ENCODE data around the gene ALDH1A3.
A peak's percentile ranks its signal among the peaks of the same experiment; 100 is the strongest.

Gene ALDH1A3

DNA sequence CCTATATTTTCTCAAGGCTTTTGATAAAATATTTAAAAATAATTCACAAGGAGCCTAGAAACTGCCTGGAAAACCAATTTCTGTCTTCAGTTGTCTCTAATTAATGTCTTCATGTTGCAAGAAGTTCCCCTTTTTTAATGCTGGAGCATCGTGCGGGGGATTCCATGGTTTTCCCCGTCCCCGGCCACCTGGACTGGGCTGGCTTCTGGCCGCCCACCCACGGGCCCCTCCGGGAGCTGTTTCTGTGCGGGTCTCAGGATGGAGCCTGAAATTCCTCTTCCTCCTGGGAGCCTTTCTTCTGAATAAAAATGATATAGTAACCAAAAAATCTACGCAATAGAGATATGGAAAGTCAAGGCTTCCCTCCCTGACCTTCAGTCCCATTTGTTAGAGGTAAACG is 31.5 kb downstream of the ALDH1A3 start:
- H3K27me3 Mint-ChIP-seq = peaks cover 9 to 17% of the 10 kb centered on the region in 2 donors
- no peaks in the 10 kb centered on the region for H3K4me1 Mint-ChIP-seq
- peaks cover 10 to 19% of the 10 kb centered on the region in 2 donors for H3K36me3 Mint-ChIP-seq
- H3K9me3 Mint-ChIP-seq = peaks cover 0 to 3% of the 10 kb centered on the region in 2 donors
- no peak overlapping the region for H3K27ac Mint-ChIP-seq
- DNase-seq = no peak
- no peak for ATAC-seq (replicated peaks)
- no peak overlapping the region for H3K4me3 Mint-ChIP-seq

DNA sequence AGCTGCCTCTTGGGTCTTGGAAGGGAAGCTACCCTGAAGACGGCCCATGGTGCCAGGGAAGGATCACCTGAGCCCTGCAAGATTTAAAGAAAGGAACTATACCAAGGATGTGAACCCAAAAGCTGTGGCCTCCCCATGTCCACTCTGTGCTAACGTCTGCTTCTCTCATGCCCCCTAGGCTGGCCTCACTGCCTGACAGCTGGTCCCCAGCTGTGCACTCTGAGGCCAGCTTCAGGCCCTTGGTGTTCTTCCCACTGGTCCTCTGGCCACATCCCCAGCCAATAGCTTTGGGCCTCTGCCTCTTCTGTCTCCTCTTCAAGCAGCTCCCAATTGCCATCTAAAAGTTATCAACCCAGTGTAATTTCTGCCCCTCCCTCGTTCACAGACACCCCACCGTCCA is 34.3 kb downstream of the ALDH1A3 start:
- Mint-ChIP-seq H3K27ac (no peak overlapping the region), H3K36me3 (peaks cover 10 to 19% of the 10 kb centered on the region in 2 donors), H3K4me1 (peaks cover 7 to 13% of the 10 kb centered on the region in 2 donors), H3K9me3 (peaks cover 0 to 3% of the 10 kb centered on the region in 2 donors), H3K4me3 (no peak overlapping the region), H3K27me3 (peaks cover 9 to 17% of the 10 kb centered on the region in 2 donors)
- DNase-seq = no peak
- ATAC-seq (replicated peaks) = no peak

DNA sequence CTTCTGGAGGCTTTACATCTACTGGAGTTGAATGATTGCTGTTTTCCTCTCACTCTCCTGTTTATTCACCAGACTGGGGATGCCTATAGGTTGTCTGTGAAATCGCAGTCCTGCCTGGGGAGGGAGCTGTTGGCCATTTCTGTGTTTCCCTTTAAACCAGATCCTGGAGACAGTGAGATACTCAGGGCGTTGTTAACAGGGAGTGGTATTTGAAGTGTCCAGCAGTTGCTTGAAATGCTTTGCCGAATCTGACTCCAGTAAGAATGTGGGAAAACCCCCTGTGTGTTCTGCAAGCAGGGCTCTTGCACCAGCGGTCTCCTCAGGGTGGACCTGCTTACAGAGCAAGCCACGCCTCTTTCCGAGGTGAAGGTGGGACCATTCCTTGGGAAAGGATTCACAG is 35.2 kb downstream of the ALDH1A3 start:
- DNase-seq (no peak), ATAC-seq (replicated peaks) (no peak)
- Mint-ChIP-seq H3K9me3 (peaks cover 0 to 3% of the 10 kb centered on the region in 2 donors), H3K36me3 (peaks cover 10 to 19% of the 10 kb centered on the region in 2 donors), H3K4me3 (no peak overlapping the region), H3K4me1 (peaks cover 7 to 14% of the 10 kb centered on the region in 2 donors), H3K27me3 (peaks cover 3 to 11% of the 10 kb centered on the region in 2 donors), H3K27ac (no peak overlapping the region)

GRCh38 chr15:100918034-100918689 is 38.5 kb downstream of the ALDH1A3 start:
- H3K4me3 Mint-ChIP-seq = peak overlapping the region; percentile 94 to 95
- H3K27me3 Mint-ChIP-seq = peaks cover 0 to 8% of the 10 kb centered on the region in 2 donors
- peak overlapping the region; percentile 93 for H3K27ac Mint-ChIP-seq
- DNase-seq = peak; percentile 77
- H3K36me3 Mint-ChIP-seq = peaks cover 6 to 18% of the 10 kb centered on the region in 2 donors
- peaks cover 32 to 47% of the 10 kb centered on the region in 2 donors for H3K4me1 Mint-ChIP-seq
- H3K9me3 Mint-ChIP-seq = peaks cover 0 to 3% of the 10 kb centered on the region in 2 donors
- ATAC-seq (replicated peaks) = peak; percentile 81 to 82

DNA sequence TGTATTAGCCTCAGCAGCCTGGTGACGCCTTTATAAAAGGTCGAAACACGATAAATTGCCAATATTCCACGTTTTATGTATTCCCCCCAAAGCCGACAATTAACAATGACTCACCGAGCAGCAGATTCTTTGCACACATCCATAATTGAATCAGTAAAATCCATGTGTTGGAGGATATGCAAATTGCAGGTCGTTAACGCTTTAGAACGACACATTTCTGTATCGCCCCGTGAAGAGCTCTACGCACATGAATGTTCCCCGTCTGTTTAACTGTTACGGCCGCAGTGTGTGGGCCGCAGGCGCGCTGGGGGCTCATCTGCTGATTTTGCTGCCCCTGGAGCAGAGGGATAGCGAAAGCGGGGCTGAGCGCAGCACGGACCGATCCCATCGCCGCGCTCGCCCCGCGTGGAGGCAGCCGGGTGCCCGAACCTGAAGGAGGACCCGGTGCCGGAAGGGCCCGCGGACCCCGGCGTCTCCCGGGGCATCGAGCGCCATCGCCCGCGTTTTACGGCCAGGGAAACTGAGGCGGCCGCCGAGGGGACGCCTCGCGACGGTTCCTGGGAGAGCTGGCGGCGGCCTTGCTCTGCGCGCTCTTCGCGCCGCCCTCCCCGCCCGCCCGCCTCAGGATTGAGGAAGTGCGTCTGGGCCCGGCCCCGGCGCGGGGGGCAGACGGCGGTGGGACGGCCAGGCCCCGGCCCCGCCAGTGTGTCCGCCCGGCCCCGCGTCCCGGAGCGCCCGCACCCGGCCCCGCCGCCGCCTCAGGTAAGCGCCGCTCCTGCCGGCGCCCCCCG is 39.3 kb downstream of the ALDH1A3 start, which contains the start of gene LRRK1:
Gene LRRK1 (plus strand): TSS at position 668 of the 791 bp plus-strand sequence. CDS start 5,276 bp downstream, outside the sequence.
- Mint-ChIP-seq H3K9me3 (no peaks in the 10 kb centered on the region), H3K36me3 (peaks cover 5 to 13% of the 10 kb centered on the region in 2 donors), H3K27me3 (peaks cover 0 to 8% of the 10 kb centered on the region in 2 donors), H3K4me3 (peak within 1 kb of the TSS; percentile 94 to 95), H3K4me1 (peaks cover 35 to 53% of the 10 kb centered on the region in 2 donors), H3K27ac (peak within 1 kb of the TSS; percentile 93)
- ATAC-seq (replicated peaks) (peak; percentile 54 to 55), DNase-seq (peak; percentile 35)

- Mint-ChIP-seq H3K36me3 (peaks cover 12 to 15% of the 10 kb centered on the region in 2 donors), H3K27me3 (no peaks in the 10 kb centered on the region), H3K4me3 (peak overlapping the region; percentile 89 to 93), H3K4me1 (peaks cover 40 to 60% of the 10 kb centered on the region in 2 donors), H3K27ac (peak overlapping the region; percentile 69), H3K9me3 (no peaks in the 10 kb centered on the region)
- DNase-seq = no peak
- ATAC-seq (replicated peaks) = peak; percentile 19 to 23
These were observed 40.1 kb downstream of the ALDH1A3 start for GRCh38 chr15:100919481-100920405.

DNA sequence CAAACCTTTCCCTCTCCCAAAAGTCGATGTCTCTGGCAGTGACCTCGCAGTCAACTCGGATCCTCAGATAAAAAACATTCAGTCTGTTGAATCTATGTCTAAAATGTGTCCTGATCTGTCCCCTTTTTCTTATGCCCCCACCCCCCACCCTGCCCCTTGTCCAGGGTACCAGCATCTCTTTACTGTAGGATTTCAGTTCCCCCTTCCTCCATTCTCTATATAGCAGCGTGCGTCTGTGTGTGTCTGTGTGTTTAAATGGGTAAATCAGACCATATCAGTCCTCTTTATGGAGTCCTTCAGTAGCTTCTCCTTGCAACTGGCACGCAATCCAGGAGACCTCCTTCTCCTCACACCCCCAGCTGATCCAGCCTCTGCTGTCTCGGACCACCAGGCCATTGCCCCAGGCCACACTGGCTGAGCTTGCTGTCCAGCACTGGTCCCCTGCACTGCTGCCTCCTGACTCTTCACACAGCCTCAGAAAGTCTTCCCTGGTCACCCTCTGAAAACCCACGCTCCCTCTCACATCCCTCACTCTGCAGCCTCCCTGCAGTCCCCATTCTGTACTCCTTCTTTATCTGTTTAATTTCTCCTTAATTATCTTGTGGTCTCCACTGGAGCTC is 41.0 kb downstream of the ALDH1A3 start:
- H3K27me3 Mint-ChIP-seq = no peaks in the 10 kb centered on the region
- peak; percentile 27 to 33 for ATAC-seq (replicated peaks)
- peaks cover 40 to 60% of the 10 kb centered on the region in 2 donors for H3K4me1 Mint-ChIP-seq
- H3K9me3 Mint-ChIP-seq = no peaks in the 10 kb centered on the region
- peaks cover 15 to 19% of the 10 kb centered on the region in 2 donors for H3K36me3 Mint-ChIP-seq
- DNase-seq = no peak
- no peak overlapping the region for H3K27ac Mint-ChIP-seq
- H3K4me3 Mint-ChIP-seq = peak overlapping the region; percentile 89 to 93

- peaks cover 28 to 35% of the 10 kb centered on the region in 2 donors for H3K36me3 Mint-ChIP-seq
- no peaks in the 10 kb centered on the region for H3K9me3 Mint-ChIP-seq
- peak; percentile 10 to 21 for ATAC-seq (replicated peaks)
- peak overlapping the region; percentile 90 for H3K27ac Mint-ChIP-seq
- H3K4me3 Mint-ChIP-seq = peak overlapping the region; percentile 78 to 82
- H3K4me1 Mint-ChIP-seq = peaks cover 50 to 64% of the 10 kb centered on the region in 2 donors
- no peaks in the 10 kb centered on the region for H3K27me3 Mint-ChIP-seq
- DNase-seq = no peak
These were observed 42.8 kb downstream of the ALDH1A3 start for GRCh38 chr15:100922192-100923040.

DNA sequence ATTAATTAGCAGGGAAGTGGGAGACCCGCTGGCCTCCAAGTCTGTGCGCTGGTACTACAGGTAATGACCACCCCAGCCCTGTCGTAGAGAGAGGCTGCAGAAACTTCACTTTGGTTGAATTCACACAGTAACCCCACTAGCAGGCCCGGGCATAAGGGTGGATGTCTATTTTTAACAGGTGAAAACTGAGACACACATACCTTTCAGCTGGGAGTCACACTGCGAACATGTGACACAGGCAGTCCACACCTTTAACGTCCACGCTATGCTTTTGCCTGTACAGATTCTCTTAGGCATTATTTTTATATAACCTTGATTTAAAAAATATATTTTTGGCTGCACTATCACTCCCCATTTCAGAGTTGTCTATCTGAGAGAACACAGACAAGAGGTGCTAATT is 43.4 kb downstream of the ALDH1A3 start:
- Mint-ChIP-seq H3K27me3 (no peaks in the 10 kb centered on the region), H3K9me3 (no peaks in the 10 kb centered on the region), H3K4me1 (peaks cover 50 to 66% of the 10 kb centered on the region in 2 donors), H3K27ac (peak overlapping the region; percentile 90), H3K36me3 (peaks cover 28 to 36% of the 10 kb centered on the region in 2 donors), H3K4me3 (peak overlapping the region; percentile 78 to 82)
- DNase-seq = no peak
- ATAC-seq (replicated peaks) = no peak

DNA sequence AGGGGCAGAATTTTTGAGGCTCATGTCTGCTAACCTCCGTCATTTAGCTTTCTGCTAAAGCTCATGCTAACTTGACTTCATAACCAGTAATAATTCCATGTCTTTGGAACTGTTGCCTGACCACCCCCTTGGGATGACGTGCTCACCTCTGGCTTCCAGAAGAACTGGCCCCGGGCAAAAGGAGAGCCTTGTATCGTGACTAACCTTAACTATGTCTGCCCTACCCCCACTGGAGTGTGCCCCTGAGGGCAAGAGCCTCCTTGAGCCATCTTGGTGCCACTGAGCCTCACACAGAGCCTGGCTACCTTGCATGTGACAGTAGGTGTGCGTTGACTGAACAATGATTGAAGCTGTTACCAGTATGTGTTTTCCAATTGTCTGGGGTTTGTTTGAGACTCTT is 44.3 kb downstream of the ALDH1A3 start:
- H3K4me1 Mint-ChIP-seq = peaks cover 50 to 74% of the 10 kb centered on the region in 2 donors
- no peak overlapping the region for H3K4me3 Mint-ChIP-seq
- ATAC-seq (replicated peaks) = no peak
- no peak overlapping the region for H3K27ac Mint-ChIP-seq
- no peaks in the 10 kb centered on the region for H3K9me3 Mint-ChIP-seq
- DNase-seq = no peak
- H3K36me3 Mint-ChIP-seq = peaks cover 37 to 44% of the 10 kb centered on the region in 2 donors
- no peaks in the 10 kb centered on the region for H3K27me3 Mint-ChIP-seq

- ATAC-seq (replicated peaks) = no peak
- H3K27me3 Mint-ChIP-seq = no peaks in the 10 kb centered on the region
- H3K4me1 Mint-ChIP-seq = peaks cover 55 to 79% of the 10 kb centered on the region in 2 donors
- no peaks in the 10 kb centered on the region for H3K9me3 Mint-ChIP-seq
- H3K4me3 Mint-ChIP-seq = no peak overlapping the region
- H3K27ac Mint-ChIP-seq = no peak overlapping the region
- no peak for DNase-seq
- H3K36me3 Mint-ChIP-seq = peaks cover 42 to 50% of the 10 kb centered on the region in 2 donors
These were observed 44.8 kb downstream of the ALDH1A3 start for GRCh38 chr15:100924436-100924835.

GRCh38 chr15:100925480-100925879 is 45.8 kb downstream of the ALDH1A3 start:
- DNase-seq = no peak
- Mint-ChIP-seq H3K4me1 (peaks cover 59 to 82% of the 10 kb centered on the region in 2 donors), H3K9me3 (no peaks in the 10 kb centered on the region), H3K36me3 (peaks cover 47 to 60% of the 10 kb centered on the region in 2 donors), H3K27me3 (no peaks in the 10 kb centered on the region), H3K27ac (no peak overlapping the region), H3K4me3 (no peak overlapping the region)
- no peak for ATAC-seq (replicated peaks)

DNA sequence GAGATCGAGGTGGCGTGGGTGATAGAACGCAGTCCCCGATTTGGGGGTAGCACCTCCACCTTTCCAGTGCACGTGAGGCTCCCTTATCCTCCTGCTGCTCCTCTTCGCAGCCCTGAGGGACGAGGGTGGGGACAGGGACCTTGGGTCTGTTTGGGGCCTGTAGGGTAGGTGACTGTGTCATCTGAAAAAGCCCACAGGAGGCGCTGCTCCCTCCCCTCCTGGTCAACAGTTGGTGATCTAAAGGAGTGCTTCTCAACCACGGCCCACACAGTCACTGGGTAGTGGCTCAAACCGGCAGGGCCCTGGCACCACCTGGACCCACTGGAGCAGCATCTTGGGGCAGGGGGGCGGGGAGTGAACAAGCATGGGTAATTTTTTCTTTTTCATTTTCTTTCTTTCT is 46.6 kb downstream of the ALDH1A3 start:
- H3K27me3 Mint-ChIP-seq = no peaks in the 10 kb centered on the region
- H3K9me3 Mint-ChIP-seq = no peaks in the 10 kb centered on the region
- no peak overlapping the region for H3K4me3 Mint-ChIP-seq
- H3K36me3 Mint-ChIP-seq = peaks cover 55 to 62% of the 10 kb centered on the region in 2 donors
- ATAC-seq (replicated peaks) (peak; percentile 16 to 36), DNase-seq (no peak)
- peaks cover 57 to 82% of the 10 kb centered on the region in 2 donors for H3K4me1 Mint-ChIP-seq
- H3K27ac Mint-ChIP-seq = no peak overlapping the region
